ENCODE data around the gene NEURL2. TPM values are rescaled to one million over a fixed set of nuclear protein-coding genes. Genes with fewer than 3 reads are reported as not detected.

Gene NEURL2
- total and polyA plus RNA-seq, 2 experiments from 2014 or later, result 4.6 to 10.9 TPM

GRCh38 chr20:45926731-45927070 lies 35.7 kb upstream of the NEURL2 start (continued):
- TF ChIP-seq ZNF462 (CRISPR knock-in tag; IDR thresholded peaks at IDR 0.05) (no peak), ZNF331 (CRISPR knock-in tag; IDR thresholded peaks at IDR 0.05; ENCODE audit: low read depth) (no peak), JUNB (IDR thresholded peaks at IDR 0.05; ENCODE audit: unreplicated experiment) (no peak), STAT1 (IDR thresholded peaks at IDR 0.05; ENCODE audit: unreplicated experiment) (no peak), NANOG (IDR thresholded peaks at IDR 0.05; ENCODE audit: borderline replicate concordance) (no peak), ZNF114 (CRISPR knock-in tag; IDR thresholded peaks at IDR 0.05) (no peak), POLR2AphosphoS5 (IDR thresholded peaks at IDR 0.05; ENCODE audit: low read depth) (no peak)

GRCh38 chr20:45925821-45926506 lies 35.0 kb upstream of the NEURL2 start:
- ATAC-seq, result peak; percentile 74
- Histone ChIP-seq H3K36me3 (ENCODE audit: insufficient read depth) (no peaks in the 10 kb centered on the region), H3K4me1 (ENCODE audit: insufficient read depth) (no peaks in the 10 kb centered on the region), H4K20me1 (replicated peaks; ENCODE audit: insufficient read depth) (no peaks in the 10 kb centered on the region), H3K4me2 (no peak overlapping the region), H3K27me3 (ENCODE audit: insufficient read depth) (no peaks in the 10 kb centered on the region), H3K9me2 (ENCODE audit: insufficient read depth) (no peaks in the 10 kb centered on the region), H3K79me2 (replicated peaks; ENCODE audit: insufficient read depth) (no peaks in the 10 kb centered on the region), H3K27ac (ENCODE audit: low read depth) (no peak overlapping the region), H2AFZ (no peak overlapping the region), H3K4me3 (no peak overlapping the region), H3F3A (replicated peaks; ENCODE audit: low read depth) (no peaks in the 10 kb centered on the region)
- H3K9me3 Mint-ChIP-seq, result no peaks in the 10 kb centered on the region
- H3K36me3 Mint-ChIP-seq (ENCODE audit: low read depth), result no peaks in the 10 kb centered on the region; the same call in 2 of the 3 replicates
- H3K4me1 Mint-ChIP-seq, result peaks cover 17% of the 10 kb centered on the region
- peaks cover 12% of the 10 kb centered on the region for H3K27me3 Mint-ChIP-seq (ENCODE audit: insufficient read depth, low read depth, poor library complexity)
- DNase-seq (ENCODE audit: low spot score), result no peak
- peak overlapping the region; percentile 38; the same call in 1 of the 2 replicates for H3K27ac Mint-ChIP-seq
- no peak overlapping the region for H3K4me3 Mint-ChIP-seq
- TF ChIP-seq EZH2phosphoT487 (IDR thresholded peaks at IDR 0.05; ENCODE audit: unreplicated experiment) (no peak), ZNF462 (CRISPR knock-in tag; IDR thresholded peaks at IDR 0.05) (no peak), ZNF331 (CRISPR knock-in tag; IDR thresholded peaks at IDR 0.05; ENCODE audit: low read depth) (no peak), JUNB (IDR thresholded peaks at IDR 0.05; ENCODE audit: unreplicated experiment) (no peak), NANOG (IDR thresholded peaks at IDR 0.05; ENCODE audit: borderline replicate concordance) (no peak)

Data from GM23338 (cell line).